ENCODE data around the gene TACC2. TPM values are rescaled to one million over a fixed set of nuclear protein-coding genes. Genes with fewer than 3 reads are reported as not detected.

The TACC2 gene
- total RNA-seq, 1 experiment from 2014 or later: 89.0 TPM

DNA sequence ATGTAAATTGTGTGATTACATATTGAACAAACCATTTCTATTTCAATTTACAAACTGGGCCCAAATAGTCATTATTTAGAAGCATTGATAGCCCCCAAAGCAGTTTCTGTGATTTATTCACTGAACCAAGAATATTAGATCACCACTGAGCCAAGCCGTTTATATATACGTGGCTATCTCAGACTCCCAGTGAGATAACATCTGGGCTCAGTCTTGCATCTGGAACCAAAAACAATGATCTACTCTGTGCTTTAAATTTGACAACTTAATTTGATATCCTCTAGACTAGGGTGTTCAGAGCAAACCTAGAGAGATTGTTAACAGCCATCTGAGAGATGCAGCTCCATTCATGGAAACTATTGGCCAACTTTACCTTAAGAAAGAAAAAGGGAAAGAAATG is 240.7 kb downstream of the TACC2 start:
- H3K4me1 Mint-ChIP-seq (ENCODE audit: insufficient read depth, unreplicated experiment): no peaks in the 10 kb centered on the region
- ChIA-PET POLR2A (interaction anchor here (0.5 kb wide), 1 partner anchor 1984 kb away, joined by 3 read pairs; no protein-coding TSS in a partner anchor), CTCF (no interaction called here)
- intact Hi-C loops (cut with micrococcal nuclease): no loop called here
- DNase-seq (ENCODE audit: unreplicated experiment): no peak
- TF ChIP-seq, protein P1, sequence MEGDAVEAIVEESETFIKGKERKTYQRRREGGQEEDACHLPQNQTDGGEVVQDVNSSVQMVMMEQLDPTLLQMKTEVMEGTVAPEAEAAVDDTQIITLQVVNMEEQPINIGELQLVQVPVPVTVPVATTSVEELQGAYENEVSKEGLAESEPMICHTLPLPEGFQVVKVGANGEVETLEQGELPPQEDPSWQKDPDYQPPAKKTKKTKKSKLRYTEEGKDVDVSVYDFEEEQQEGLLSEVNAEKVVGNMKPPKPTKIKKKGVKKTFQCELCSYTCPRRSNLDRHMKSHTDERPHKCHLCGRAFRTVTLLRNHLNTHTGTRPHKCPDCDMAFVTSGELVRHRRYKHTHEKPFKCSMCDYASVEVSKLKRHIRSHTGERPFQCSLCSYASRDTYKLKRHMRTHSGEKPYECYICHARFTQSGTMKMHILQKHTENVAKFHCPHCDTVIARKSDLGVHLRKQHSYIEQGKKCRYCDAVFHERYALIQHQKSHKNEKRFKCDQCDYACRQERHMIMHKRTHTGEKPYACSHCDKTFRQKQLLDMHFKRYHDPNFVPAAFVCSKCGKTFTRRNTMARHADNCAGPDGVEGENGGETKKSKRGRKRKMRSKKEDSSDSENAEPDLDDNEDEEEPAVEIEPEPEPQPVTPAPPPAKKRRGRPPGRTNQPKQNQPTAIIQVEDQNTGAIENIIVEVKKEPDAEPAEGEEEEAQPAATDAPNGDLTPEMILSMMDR (IDR thresholded peaks at IDR 0.05; ENCODE audit: unreplicated experiment): no peak
- no TSS peak for BruUV-seq (replicated peaks)
- no peak overlapping the region for H3K4me3 Mint-ChIP-seq (ENCODE audit: unreplicated experiment)
- H3K36me3 Mint-ChIP-seq (ENCODE audit: insufficient read depth, unreplicated experiment): peaks cover 97% of the 10 kb centered on the region
- H3K9me3 Mint-ChIP-seq (ENCODE audit: unreplicated experiment): no peaks in the 10 kb centered on the region
- no peaks in the 10 kb centered on the region for H3K27me3 Mint-ChIP-seq (ENCODE audit: insufficient read depth, unreplicated experiment)
- H3K27ac Mint-ChIP-seq (ENCODE audit: low read depth, unreplicated experiment): no peak overlapping the region

DNA sequence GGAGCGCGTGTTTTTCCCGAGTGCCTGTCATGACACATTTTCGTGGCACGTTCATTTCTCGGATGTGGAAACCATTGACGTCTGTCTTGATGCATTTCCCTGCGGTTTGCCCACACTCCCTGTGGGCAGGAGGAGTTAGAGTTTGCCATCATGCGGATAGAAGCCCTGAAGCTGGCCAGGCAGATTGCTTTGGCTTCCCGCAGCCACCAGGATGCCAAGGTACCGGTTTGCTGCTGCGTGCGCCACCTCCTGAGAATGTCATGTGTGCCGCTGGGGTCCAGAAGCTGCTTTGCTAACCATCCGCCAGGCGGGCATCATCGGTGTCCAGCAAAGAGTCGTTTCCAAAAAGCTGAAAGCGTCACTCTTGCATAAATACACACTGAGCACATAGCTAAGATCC is 241.3 kb downstream of the TACC2 start:
- intact Hi-C loops (cut with micrococcal nuclease): no loop called here
- Mint-ChIP-seq H3K27me3 (ENCODE audit: insufficient read depth, unreplicated experiment) (no peaks in the 10 kb centered on the region), H3K27ac (ENCODE audit: low read depth, unreplicated experiment) (no peak overlapping the region), H3K4me1 (ENCODE audit: insufficient read depth, unreplicated experiment) (no peaks in the 10 kb centered on the region), H3K9me3 (ENCODE audit: unreplicated experiment) (no peaks in the 10 kb centered on the region), H3K36me3 (ENCODE audit: insufficient read depth, unreplicated experiment) (peaks cover 97% of the 10 kb centered on the region), H3K4me3 (ENCODE audit: unreplicated experiment) (no peak overlapping the region)
- no peak for DNase-seq (ENCODE audit: unreplicated experiment)
- ChIA-PET POLR2A (no interaction called here), CTCF (no interaction called here)
- TF ChIP-seq, protein P1 (IDR thresholded peaks at IDR 0.05; ENCODE audit: unreplicated experiment): no peak
- no TSS peak for BruUV-seq (replicated peaks)

DNA sequence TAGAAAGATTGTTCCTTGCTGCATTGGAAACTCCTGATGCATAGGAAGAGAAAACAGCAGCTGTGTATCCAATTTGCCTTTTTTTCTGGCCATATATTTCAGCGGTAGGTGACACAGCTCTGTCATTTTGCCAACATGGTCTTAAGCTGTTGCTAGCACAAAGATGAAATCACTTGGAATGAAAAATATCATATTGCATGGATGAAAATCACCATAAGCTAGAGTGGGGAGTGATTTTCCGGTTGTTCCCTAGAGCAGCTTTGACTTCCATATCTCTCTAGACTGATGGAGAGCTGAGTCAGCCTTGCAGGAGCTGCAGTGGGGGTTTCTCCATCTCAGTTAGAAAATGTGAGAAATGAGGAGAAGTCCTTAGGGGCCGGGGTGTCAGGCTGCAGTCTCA is 243.8 kb downstream of the TACC2 start:
- BruUV-seq (replicated peaks): no TSS peak
- no peak for DNase-seq (ENCODE audit: unreplicated experiment)
- TF ChIP-seq, protein P1 (IDR thresholded peaks at IDR 0.05; ENCODE audit: unreplicated experiment): no peak
- Mint-ChIP-seq H3K27me3 (ENCODE audit: insufficient read depth, unreplicated experiment) (no peaks in the 10 kb centered on the region), H3K27ac (ENCODE audit: low read depth, unreplicated experiment) (no peak overlapping the region), H3K4me1 (ENCODE audit: insufficient read depth, unreplicated experiment) (no peaks in the 10 kb centered on the region), H3K4me3 (ENCODE audit: unreplicated experiment) (no peak overlapping the region), H3K36me3 (ENCODE audit: insufficient read depth, unreplicated experiment) (peaks cover 97% of the 10 kb centered on the region), H3K9me3 (ENCODE audit: unreplicated experiment) (no peaks in the 10 kb centered on the region)
- ChIA-PET POLR2A (interaction anchor here (0.8 kb wide), 1 partner anchor 9 kb away, joined by 4 read pairs; no protein-coding TSS in a partner anchor), CTCF (no interaction called here)
- intact Hi-C loops (cut with micrococcal nuclease): no loop called here

DNA sequence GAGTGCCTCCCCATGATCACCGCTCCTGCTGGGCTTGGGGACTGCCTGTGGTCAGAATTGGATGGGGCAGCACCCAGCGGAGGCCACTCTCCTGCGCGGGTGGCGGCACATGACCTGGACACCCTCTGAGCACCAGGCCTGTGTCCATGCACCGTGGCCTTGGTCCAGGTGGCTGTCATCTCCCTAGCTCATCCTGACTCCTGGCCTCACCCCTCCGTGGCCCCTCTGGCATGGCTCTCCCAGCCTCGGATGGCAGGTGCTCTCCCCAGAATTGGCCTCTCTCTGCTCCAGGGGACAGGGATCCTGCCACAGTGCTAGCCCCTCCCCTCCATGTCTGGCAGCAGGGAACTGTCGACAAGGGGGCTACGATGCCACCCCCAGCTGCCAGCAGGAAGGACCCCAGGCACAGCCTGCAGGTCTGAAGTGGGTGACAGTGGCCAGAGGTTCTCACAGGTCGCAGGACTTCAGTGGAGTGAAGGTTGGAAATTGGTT is 244.9 kb downstream of the TACC2 start:
- no peaks in the 10 kb centered on the region for H3K9me3 Mint-ChIP-seq (ENCODE audit: unreplicated experiment)

More for the DNA sequence above, 244.9 kb downstream of the TACC2 start:
- Mint-ChIP-seq H3K4me3 (ENCODE audit: unreplicated experiment) (no peak overlapping the region), H3K36me3 (ENCODE audit: insufficient read depth, unreplicated experiment) (peaks cover 99% of the 10 kb centered on the region), H3K27ac (ENCODE audit: low read depth, unreplicated experiment) (peak overlapping the region; percentile 12), H3K4me1 (ENCODE audit: insufficient read depth, unreplicated experiment) (no peaks in the 10 kb centered on the region), H3K27me3 (ENCODE audit: insufficient read depth, unreplicated experiment) (no peaks in the 10 kb centered on the region)
- POLR2A ChIA-PET: interaction anchor here (1.0 kb wide), 1 partner anchor 9 kb away, joined by 3 read pairs; no protein-coding TSS in a partner anchor
- DNase-seq (ENCODE audit: unreplicated experiment): no peak
- no TSS peak for BruUV-seq (replicated peaks)
- intact Hi-C loops (cut with micrococcal nuclease): no loop called here
- CTCF ChIA-PET: no interaction called here
- TF ChIP-seq, protein P1 (IDR thresholded peaks at IDR 0.05; ENCODE audit: unreplicated experiment): no peak

Measured in MCF 10A (cell line).